Neural cell (in vitro differentiated cells): ENCODE measurements around the gene GAR1. TPM values are rescaled to one million over a fixed set of nuclear protein-coding genes. Genes with fewer than 3 reads are reported as not detected.
A peak's percentile ranks its signal among the peaks of the same experiment; 100 is the strongest.

ENCODE experiments used
- H2AFZ ChIP-seq: fragments of 200-600, 300-800 bp; sonication (generic), shearing (Covaris generic); 2 replicates; pipeline ENCODE4 v1.6.0; 2014; ENCODE audit warnings: low read depth, mild to moderate bottlenecking, antibody characterized with exemption, low read length, moderate library complexity
- H3F3A ChIP-seq: fragments of 200-600 bp; shearing (Covaris generic); 2 replicates; pipeline ENCODE4 v1.6.1; 2016; ENCODE audit warnings: mild to moderate bottlenecking, moderate library complexity, mixed read lengths, antibody characterized with exemption, low read length; ENCODE audit not compliant: insufficient read depth, poor library complexity, severe bottlenecking
- H3K27ac ChIP-seq: fragments of 200-600, 300-800 bp; sonication (generic), shearing (Covaris generic); 2 replicates; pipeline ENCODE4 v1.5.1; 2014; ENCODE audit warnings: mild to moderate bottlenecking, low read length, moderate library complexity
- H3K27me3 ChIP-seq: fragments of 300-800, 200-600 bp; sonication (generic), shearing (Covaris generic); 2 replicates; pipeline ENCODE4 v1.6.0; 2014; ENCODE audit warnings: mild to moderate bottlenecking, low read depth, low read length, moderate library complexity; ENCODE audit not compliant: insufficient read depth
- H3K36me3 ChIP-seq: fragments of 300-800, 200-600 bp; sonication (generic), shearing (Covaris generic); 2 replicates; pipeline ENCODE4 v1.5.1; 2014; ENCODE audit warnings: mild to moderate bottlenecking, antibody characterized with exemption, low read length, moderate library complexity; ENCODE audit not compliant: insufficient read depth
- H3K4me2 ChIP-seq: fragments of 300-800, 200-600 bp; sonication (generic), shearing (Covaris generic); 2 replicates; pipeline ENCODE4 v1.6.0; 2014; ENCODE audit warnings: mild to moderate bottlenecking, low read length
- H3K4me3 ChIP-seq: fragments of 300-800, 200-600 bp; sonication (generic), shearing (Covaris generic); 2 replicates; pipeline ENCODE4 v1.5.1; 2014; ENCODE audit warnings: mild to moderate bottlenecking, low read length, moderate library complexity
- H3K79me2 ChIP-seq: fragments of 200-600 bp; shearing (Covaris generic); replicated peaks from 2 replicates; pipeline ENCODE4 v1.6.0; 2014; ENCODE audit warnings: mild to moderate bottlenecking, low read length, moderate library complexity; ENCODE audit not compliant: insufficient read depth
- H3K9ac ChIP-seq: fragments of 300-800, 200-600 bp; sonication (generic), shearing (Covaris generic); 2 replicates; pipeline ENCODE4 v1.6.1; 2016; ENCODE audit warnings: mild to moderate bottlenecking, low read length, mixed read lengths
- H3K9me2 ChIP-seq: fragments of 200-600 bp; shearing (Covaris generic); 2 replicates; pipeline ENCODE4 v1.6.1; 2016; ENCODE audit warnings: mild to moderate bottlenecking, low read length, mixed read lengths; ENCODE audit not compliant: insufficient read depth
- H3K9me3 ChIP-seq: fragments of 200-600, 300-800 bp; sonication (generic), shearing (Covaris generic); 2 replicates; pipeline ENCODE4 v1.6.1; 2016; ENCODE audit warnings: mild to moderate bottlenecking, mixed run types, low read length, moderate library complexity, mixed read lengths
- H4K20me1 ChIP-seq: fragments of 200-600 bp; shearing (Covaris generic); 2 replicates; pipeline ENCODE4 v1.6.1; 2016; ENCODE audit warnings: mild to moderate bottlenecking, mixed run types; ENCODE audit not compliant: insufficient read depth
- EP300 ChIP-seq: fragments of 450-650 bp; conservative IDR thresholded peaks from 2 replicates; pipeline ENCODE4 v1.6.1; 2014; ENCODE audit warnings: antibody characterized with exemption, mild to moderate bottlenecking, moderate library complexity; ENCODE audit not compliant: poor library complexity, severe bottlenecking
- EZH2 ChIP-seq: fragments of 200-600, 300-800 bp; shearing (Covaris generic), sonication (generic); IDR thresholded peaks from 2 replicates; pipeline ENCODE4 v1.6.1; 2014; ENCODE audit warnings: antibody characterized with exemption, low read length, borderline replicate concordance, mild to moderate bottlenecking; ENCODE audit not compliant: insufficient read depth, poor library complexity, severe bottlenecking
- POLR2AphosphoS5 ChIP-seq: IDR thresholded peaks from 2 replicates; pipeline ENCODE4 v1.6.1; 2012
- RAD21 ChIP-seq: fragments of 450-650 bp; conservative IDR thresholded peaks from 2 replicates; pipeline ENCODE4 v1.6.1; 2014; ENCODE audit warnings: antibody characterized with exemption, mild to moderate bottlenecking, moderate library complexity
- SMC3 ChIP-seq: fragments of 450-650 bp; conservative IDR thresholded peaks from 2 replicates; pipeline ENCODE4 v1.6.1; 2014; ENCODE audit warnings: antibody characterized with exemption, mild to moderate bottlenecking, moderate library complexity; ENCODE audit not compliant: poor library complexity
- TAF1 ChIP-seq: IDR thresholded peaks from 2 replicates; pipeline ENCODE4 v1.6.1; 2012; ENCODE audit warnings: low read depth
- polyA plus RNA-seq: library from polyadenylated mRNA; depleted of rRNA; stranded (reverse); fragments of >200 nt; gene quantifications from 2 replicates; pipeline ENCODE4 v1.2.3, GENCODE V29; 2014
- TF ChIP-seq, protein P1 (sequence below): IDR thresholded peaks from 2 replicates; pipeline ENCODE4 v1.6.1; 2012; ENCODE audit warnings: borderline replicate concordance
- TF ChIP-seq, protein P2 (sequence below): fragments of 450-650 bp; IDR thresholded peaks from 2 replicates; pipeline ENCODE4 v1.5.1; 2014; ENCODE audit warnings: antibody characterized with exemption, mild to moderate bottlenecking, moderate library complexity; ENCODE audit not compliant: poor library complexity, severe bottlenecking

The GAR1 gene
- polyA plus RNA-seq, 1 donor from 2014 or later, result 9.1 TPM

DNA sequence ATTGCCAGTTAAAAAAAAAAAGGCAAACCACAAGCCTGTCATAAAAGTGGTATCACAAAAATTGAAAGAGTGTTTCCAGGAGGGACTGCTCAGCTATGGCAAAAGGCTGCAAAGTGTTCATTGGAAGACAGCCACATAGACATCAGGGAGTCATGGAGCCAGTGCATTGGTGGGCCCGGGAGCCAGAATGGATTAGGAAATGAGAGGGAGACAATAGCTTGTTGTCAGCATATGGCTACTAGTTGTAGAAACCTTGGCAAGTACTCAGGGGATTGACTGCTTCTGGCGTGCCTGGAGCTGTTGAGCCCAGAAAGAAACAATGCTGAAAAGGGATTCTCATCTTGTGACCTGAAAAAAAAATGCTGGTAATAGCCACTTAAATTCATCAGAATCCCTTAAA, 5.0 kb downstream of the GAR1 start:
- no peaks in the 10 kb centered on the region for H3F3A ChIP-seq
- no peaks in the 10 kb centered on the region for H3K9me3 ChIP-seq
- H3K79me2 ChIP-seq, result peaks cover 21% of the 10 kb centered on the region
- H3K27ac ChIP-seq, result no peak overlapping the region
- H3K27me3 ChIP-seq, result no peaks in the 10 kb centered on the region
- TF ChIP-seq RAD21, result no peak
- TF ChIP-seq, protein P1, sequence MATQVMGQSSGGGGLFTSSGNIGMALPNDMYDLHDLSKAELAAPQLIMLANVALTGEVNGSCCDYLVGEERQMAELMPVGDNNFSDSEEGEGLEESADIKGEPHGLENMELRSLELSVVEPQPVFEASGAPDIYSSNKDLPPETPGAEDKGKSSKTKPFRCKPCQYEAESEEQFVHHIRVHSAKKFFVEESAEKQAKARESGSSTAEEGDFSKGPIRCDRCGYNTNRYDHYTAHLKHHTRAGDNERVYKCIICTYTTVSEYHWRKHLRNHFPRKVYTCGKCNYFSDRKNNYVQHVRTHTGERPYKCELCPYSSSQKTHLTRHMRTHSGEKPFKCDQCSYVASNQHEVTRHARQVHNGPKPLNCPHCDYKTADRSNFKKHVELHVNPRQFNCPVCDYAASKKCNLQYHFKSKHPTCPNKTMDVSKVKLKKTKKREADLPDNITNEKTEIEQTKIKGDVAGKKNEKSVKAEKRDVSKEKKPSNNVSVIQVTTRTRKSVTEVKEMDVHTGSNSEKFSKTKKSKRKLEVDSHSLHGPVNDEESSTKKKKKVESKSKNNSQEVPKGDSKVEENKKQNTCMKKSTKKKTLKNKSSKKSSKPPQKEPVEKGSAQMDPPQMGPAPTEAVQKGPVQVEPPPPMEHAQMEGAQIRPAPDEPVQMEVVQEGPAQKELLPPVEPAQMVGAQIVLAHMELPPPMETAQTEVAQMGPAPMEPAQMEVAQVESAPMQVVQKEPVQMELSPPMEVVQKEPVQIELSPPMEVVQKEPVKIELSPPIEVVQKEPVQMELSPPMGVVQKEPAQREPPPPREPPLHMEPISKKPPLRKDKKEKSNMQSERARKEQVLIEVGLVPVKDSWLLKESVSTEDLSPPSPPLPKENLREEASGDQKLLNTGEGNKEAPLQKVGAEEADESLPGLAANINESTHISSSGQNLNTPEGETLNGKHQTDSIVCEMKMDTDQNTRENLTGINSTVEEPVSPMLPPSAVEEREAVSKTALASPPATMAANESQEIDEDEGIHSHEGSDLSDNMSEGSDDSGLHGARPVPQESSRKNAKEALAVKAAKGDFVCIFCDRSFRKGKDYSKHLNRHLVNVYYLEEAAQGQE, result no peak
- no peak for TF ChIP-seq POLR2AphosphoS5
- TF ChIP-seq EZH2, result no peak
- TF ChIP-seq EP300, result no peak
- TF ChIP-seq, protein P2, sequence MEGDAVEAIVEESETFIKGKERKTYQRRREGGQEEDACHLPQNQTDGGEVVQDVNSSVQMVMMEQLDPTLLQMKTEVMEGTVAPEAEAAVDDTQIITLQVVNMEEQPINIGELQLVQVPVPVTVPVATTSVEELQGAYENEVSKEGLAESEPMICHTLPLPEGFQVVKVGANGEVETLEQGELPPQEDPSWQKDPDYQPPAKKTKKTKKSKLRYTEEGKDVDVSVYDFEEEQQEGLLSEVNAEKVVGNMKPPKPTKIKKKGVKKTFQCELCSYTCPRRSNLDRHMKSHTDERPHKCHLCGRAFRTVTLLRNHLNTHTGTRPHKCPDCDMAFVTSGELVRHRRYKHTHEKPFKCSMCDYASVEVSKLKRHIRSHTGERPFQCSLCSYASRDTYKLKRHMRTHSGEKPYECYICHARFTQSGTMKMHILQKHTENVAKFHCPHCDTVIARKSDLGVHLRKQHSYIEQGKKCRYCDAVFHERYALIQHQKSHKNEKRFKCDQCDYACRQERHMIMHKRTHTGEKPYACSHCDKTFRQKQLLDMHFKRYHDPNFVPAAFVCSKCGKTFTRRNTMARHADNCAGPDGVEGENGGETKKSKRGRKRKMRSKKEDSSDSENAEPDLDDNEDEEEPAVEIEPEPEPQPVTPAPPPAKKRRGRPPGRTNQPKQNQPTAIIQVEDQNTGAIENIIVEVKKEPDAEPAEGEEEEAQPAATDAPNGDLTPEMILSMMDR, result no peak
- H3K9me2 ChIP-seq, result no peaks in the 10 kb centered on the region
- peaks cover 6% of the 10 kb centered on the region for H3K36me3 ChIP-seq
- H3K4me3 ChIP-seq, result no peak overlapping the region
- H3K4me2 ChIP-seq, result no peak overlapping the region
- H2AFZ ChIP-seq, result no peak overlapping the region
- H4K20me1 ChIP-seq, result no peaks in the 10 kb centered on the region
- no peak overlapping the region for H3K9ac ChIP-seq

DNA sequence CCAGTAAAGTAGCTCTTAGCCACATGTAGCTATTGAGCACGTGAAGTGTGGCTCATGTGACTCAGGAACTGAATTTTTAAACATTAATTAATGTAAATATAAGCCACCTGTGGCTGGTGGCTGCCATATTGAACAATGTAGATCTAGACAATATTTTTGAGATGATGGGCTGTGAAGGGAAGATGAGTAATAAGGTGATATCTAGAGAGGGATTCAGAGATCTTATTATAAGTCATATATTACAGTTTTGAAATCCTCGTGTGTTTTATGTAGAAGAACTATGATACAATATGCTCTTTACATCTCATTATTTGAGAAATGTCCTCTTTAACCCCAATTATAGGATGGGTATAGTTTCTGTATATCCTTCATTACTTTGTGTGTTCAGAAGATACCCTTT, 5.6 kb downstream of the GAR1 start:
- no peak overlapping the region for H2AFZ ChIP-seq
- no peak overlapping the region for H3K9ac ChIP-seq
- no peak overlapping the region for H3K4me3 ChIP-seq
- no peak overlapping the region for H3K4me2 ChIP-seq
- no peak overlapping the region for H3K27ac ChIP-seq
- no peaks in the 10 kb centered on the region for H3K9me2 ChIP-seq
- no peaks in the 10 kb centered on the region for H3K27me3 ChIP-seq
- no peaks in the 10 kb centered on the region for H3K9me3 ChIP-seq
- no peaks in the 10 kb centered on the region for H4K20me1 ChIP-seq
- H3F3A ChIP-seq, result no peaks in the 10 kb centered on the region
- peaks cover 16% of the 10 kb centered on the region for H3K79me2 ChIP-seq
- H3K36me3 ChIP-seq, result peaks cover 6% of the 10 kb centered on the region
- TF ChIP-seq TAF1, result no peak
- TF ChIP-seq SMC3, result no peak

DNA sequence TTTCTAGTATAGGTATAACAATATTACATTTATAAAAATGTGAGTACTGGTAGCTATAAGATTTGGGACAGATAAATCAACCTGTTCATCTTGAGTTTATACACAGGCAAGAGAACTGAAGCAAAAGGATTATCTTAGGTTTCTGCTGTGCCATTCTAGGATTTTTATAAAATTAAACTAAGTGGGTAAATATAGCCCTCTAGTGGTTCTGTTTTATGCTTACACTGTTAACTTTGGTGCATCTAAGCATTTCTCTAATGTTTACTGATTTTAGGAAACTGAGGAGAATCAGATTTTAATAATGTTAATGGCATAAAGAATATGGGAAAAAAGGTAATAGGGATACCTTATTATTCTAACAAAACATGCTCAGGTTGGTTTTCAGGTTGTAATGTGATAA, 11.2 kb downstream of the GAR1 start:
- no peaks in the 10 kb centered on the region for H3F3A ChIP-seq
- H3K4me2 ChIP-seq, result no peak overlapping the region
- no peak overlapping the region for H2AFZ ChIP-seq
- no peaks in the 10 kb centered on the region for H3K27me3 ChIP-seq
- no peaks in the 10 kb centered on the region for H4K20me1 ChIP-seq
- no peak overlapping the region for H3K9ac ChIP-seq
- H3K4me3 ChIP-seq, result no peak overlapping the region
- H3K27ac ChIP-seq, result no peak overlapping the region
- H3K79me2 ChIP-seq, result no peaks in the 10 kb centered on the region
- no peaks in the 10 kb centered on the region for H3K9me2 ChIP-seq
- TF ChIP-seq POLR2AphosphoS5 (no peak), RAD21 (peak; percentile 75), EZH2 (no peak), SMC3 (peak; percentile 75), TAF1 (no peak)
- TF ChIP-seq, protein P1, result no peak
- TF ChIP-seq, protein P2, result peak; percentile 72
- no peaks in the 10 kb centered on the region for H3K9me3 ChIP-seq
- H3K36me3 ChIP-seq, result peaks cover 6% of the 10 kb centered on the region
